H1 (cell line): ENCODE results near the gene RPP25L. TPM values are rescaled to one million over a fixed set of nuclear protein-coding genes. Genes with fewer than 3 reads are reported as not detected.

ENCODE experiments used
- POU5F1 ChIP-seq: IDR thresholded peaks from 2 replicates; pipeline ENCODE4 v1.6.1; 2011; ENCODE audit warnings: low read depth, mild to moderate bottlenecking, low read length, moderate library complexity
- polyA plus RNA-seq, 7 experiments: library from polyadenylated mRNA; depleted of rRNA in 3 of 7; stranded (reverse) in 5 of 7; unstranded in 2 of 7; fragments of >200 nt in 5 of 7; fragments of 200-250 nt in 2 of 7; gene quantifications; 1 replicate in 5 of 7; 2 replicates in 1 of 7; 4 replicates in 1 of 7; pipeline versions ENCODE4 v1.2.1 to v1.2.3, GENCODE V29; 2011 to 2013; ENCODE audit warnings: missing spikeins in 2 of 7, mixed read lengths in 2 of 7
- total RNA-seq: library from RNA; stranded (reverse); fragmentation: NEBNext Ultra II Directional; extraction: Animal tissue kit (Norgen Biotek cat#: 25700); gene quantifications from 2 replicates; pipeline ENCODE4 v1.2.1, GENCODE V29; 2021

The RPP25L gene
- total and polyA plus RNA-seq, 2 of the 8 experiments (the other 6 are each of a cell fraction or from before 2014, with no cell fraction given): 21.6 to 75.0 TPM

DNA sequence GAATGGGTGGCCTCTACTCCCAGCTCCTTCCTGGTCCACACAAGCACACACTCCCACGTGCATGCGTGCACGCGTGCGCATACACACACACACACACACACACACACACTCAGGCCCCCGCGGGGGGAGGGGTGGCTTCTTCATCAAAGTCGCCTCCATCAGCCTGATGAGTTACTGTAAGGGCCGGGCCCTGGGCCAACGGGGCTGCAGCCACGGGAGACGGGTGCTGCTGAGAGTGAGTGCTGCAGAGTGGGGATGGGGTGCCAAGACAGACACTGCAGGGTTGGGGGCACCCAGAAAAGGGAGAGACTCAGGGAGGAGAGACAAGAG lies 40.5 kb downstream of the RPP25L start (continued):
- TF ChIP-seq POU5F1: no peak
